H1 (cell line): Measurements from ENCODE around the gene HPGDS. TPM values are rescaled to one million over a fixed set of nuclear protein-coding genes. Genes with fewer than 3 reads are reported as not detected.
A peak's percentile ranks its signal among the peaks of the same experiment; 100 is the strongest.

Source experiments
- CTCF ChIP-seq, 3 experiments: IDR thresholded peaks; 1 replicate in 2 of 3; 2 replicates in 1 of 3; pipeline versions ENCODE4 v1.5.1 to v1.6.1; 2011; ENCODE audit warnings: low read length in 3 of 3, mild to moderate bottlenecking in 3 of 3, inconsistent platforms in 2 of 3, low read depth in 1 of 3, moderate library complexity in 1 of 3; ENCODE audit not compliant: insufficient read depth in 1 of 3; ENCODE audit errors: control extremely low read depth in 1 of 3
- MAFK ChIP-seq: IDR thresholded peaks from 2 replicates; pipeline ENCODE4 v1.6.1; 2012; ENCODE audit warnings: low read depth, mild to moderate bottlenecking, improper control_type of control experiment, low read length
- SP2 ChIP-seq: IDR thresholded peaks from 2 replicates; pipeline ENCODE4 v1.6.1; 2012; ENCODE audit warnings: mild to moderate bottlenecking, low read length, inconsistent platforms
- TEAD4 ChIP-seq: IDR thresholded peaks from 2 replicates; pipeline ENCODE4 v1.6.1; 2012; ENCODE audit warnings: low read depth, low read length, inconsistent platforms, mixed read lengths
- polyA plus RNA-seq, 7 experiments: library from polyadenylated mRNA; depleted of rRNA in 3 of 7; stranded (reverse) in 5 of 7; unstranded in 2 of 7; fragments of >200 nt in 5 of 7; fragments of 200-250 nt in 2 of 7; gene quantifications; 1 replicate in 5 of 7; 2 replicates in 1 of 7; 4 replicates in 1 of 7; pipeline versions ENCODE4 v1.2.1 to v1.2.3, GENCODE V29; 2011 to 2013; ENCODE audit warnings: missing spikeins in 2 of 7, mixed read lengths in 2 of 7
- total RNA-seq: library from RNA; stranded (reverse); fragmentation: NEBNext Ultra II Directional; extraction: Animal tissue kit (Norgen Biotek cat#: 25700); gene quantifications from 2 replicates; pipeline ENCODE4 v1.2.1, GENCODE V29; 2021

Gene HPGDS
- total and polyA plus RNA-seq, 2 of the 8 experiments (the other 6 are each of a cell fraction or from before 2014, with no cell fraction given), result not detected

GRCh38 chr4:94332983-94333590 is 9.5 kb downstream of the HPGDS start (continued):
- TF ChIP-seq MAFK, result no peak
- TF ChIP-seq TEAD4, result peak; percentile 94
- peak in 2 of 3 experiments; percentile 23 to 48; a peak in 2 of 4 replicates for TF ChIP-seq CTCF (IDR thresholded peaks at IDR 0.05; ENCODE audit: control extremely low read depth in 1 of 3, insufficient read depth in 1 of 3, low read depth in 1 of 3, low read length in 3 of 3)
- TF ChIP-seq SP2, result no peak
